Chondrocyte (in vitro differentiated cells): Measurements from ENCODE around the gene EML6. TPM values are rescaled to one million over a fixed set of nuclear protein-coding genes. Genes with fewer than 3 reads are reported as not detected.

Experiments used
- DNase-seq: peaks from one replicate; pipeline ENCODE4 v3.0.0; 2021; ENCODE audit warnings: mixed read lengths, low spot score
- H3K27ac Mint-ChIP-seq: one replicate; pipeline ENCODE4 v1.8.0; 2021; ENCODE audit warnings: mild to moderate bottlenecking, moderate library complexity, mixed read lengths; ENCODE audit not compliant: unreplicated experiment
- H3K27me3 Mint-ChIP-seq: 2 replicates; pipeline ENCODE4 v1.8.0; 2021; ENCODE audit warnings: low read depth, mixed read lengths
- H3K36me3 Mint-ChIP-seq: 2 replicates; pipeline ENCODE4 v1.8.0; 2021; ENCODE audit warnings: low read depth, mixed read lengths
- H3K4me1 Mint-ChIP-seq: 2 replicates; pipeline ENCODE4 v1.8.0; 2021; ENCODE audit warnings: low read depth, mild to moderate bottlenecking, mixed read lengths
- H3K4me3 Mint-ChIP-seq: one replicate; pipeline ENCODE4 v1.8.0; 2021; ENCODE audit warnings: mild to moderate bottlenecking, moderate library complexity, mixed read lengths; ENCODE audit not compliant: unreplicated experiment
- H3K9me3 Mint-ChIP-seq: 2 replicates; pipeline ENCODE4 v1.8.0; 2021; ENCODE audit warnings: low read depth, mixed read lengths
- CTCF ChIP-seq: fragments of 200-600 bp; sonication (generic); IDR thresholded peaks from 2 replicates; pipeline ENCODE4 v1.5.0; 2021; ENCODE audit warnings: antibody characterized with exemption, mild to moderate bottlenecking, moderate library complexity
- total RNA-seq: library from RNA; stranded (reverse); gene quantifications from 3 replicates; pipeline ENCODE4 v1.2.1, GENCODE V29; 2021

The EML6 gene
- total RNA-seq, 1 donor from 2014 or later = 1.1 TPM

- Mint-ChIP-seq H3K27ac (no peak overlapping the region), H3K27me3 (no peaks in the 10 kb centered on the region), H3K4me1 (peaks cover 6% of the 10 kb centered on the region), H3K36me3 (peaks cover 2% of the 10 kb centered on the region), H3K4me3 (no peak overlapping the region), H3K9me3 (no peaks in the 10 kb centered on the region)
- TF ChIP-seq CTCF = no peak
- DNase-seq = no peak
Observed at GRCh38 chr2:54960164-54960563, 236.7 kb downstream of the EML6 start.

GRCh38 chr2:54962511-54962910 lies 239.0 kb downstream of the EML6 start:
- TF ChIP-seq CTCF = no peak
- Mint-ChIP-seq H3K9me3 (no peaks in the 10 kb centered on the region), H3K27ac (no peak overlapping the region), H3K27me3 (no peaks in the 10 kb centered on the region), H3K36me3 (peaks cover 11% of the 10 kb centered on the region), H3K4me3 (no peak overlapping the region), H3K4me1 (peaks cover 28% of the 10 kb centered on the region)
- no peak for DNase-seq

- TF ChIP-seq CTCF = no peak
- H3K9me3 Mint-ChIP-seq = no peaks in the 10 kb centered on the region
- H3K27me3 Mint-ChIP-seq = no peaks in the 10 kb centered on the region
- peaks cover 30% of the 10 kb centered on the region for H3K4me1 Mint-ChIP-seq
- H3K27ac Mint-ChIP-seq = peak overlapping the region; percentile 45
- no peak for DNase-seq
- peaks cover 13% of the 10 kb centered on the region for H3K36me3 Mint-ChIP-seq
- H3K4me3 Mint-ChIP-seq = no peak overlapping the region
Observed at GRCh38 chr2:54962935-54963440, 239.5 kb downstream of the EML6 start.

GRCh38 chr2:54963476-54963875 lies 240.0 kb downstream of the EML6 start:
- H3K4me3 Mint-ChIP-seq = no peak overlapping the region
- H3K9me3 Mint-ChIP-seq = no peaks in the 10 kb centered on the region
- no peak for DNase-seq
- peak overlapping the region; percentile 45 for H3K27ac Mint-ChIP-seq
- peaks cover 34% of the 10 kb centered on the region for H3K4me1 Mint-ChIP-seq
- H3K27me3 Mint-ChIP-seq = no peaks in the 10 kb centered on the region
- TF ChIP-seq CTCF = no peak
- peaks cover 18% of the 10 kb centered on the region for H3K36me3 Mint-ChIP-seq

- no peaks in the 10 kb centered on the region for H3K9me3 Mint-ChIP-seq
- no peak overlapping the region for H3K4me3 Mint-ChIP-seq
- no peaks in the 10 kb centered on the region for H3K27me3 Mint-ChIP-seq
- no peak overlapping the region for H3K27ac Mint-ChIP-seq
- TF ChIP-seq CTCF = no peak
- no peak for DNase-seq
- H3K4me1 Mint-ChIP-seq = peaks cover 39% of the 10 kb centered on the region
- peaks cover 18% of the 10 kb centered on the region for H3K36me3 Mint-ChIP-seq
Observed at GRCh38 chr2:54964271-54964670, 240.8 kb downstream of the EML6 start.
